ENCODE results near the gene RNASE8.

RNASE8 gene

DNA sequence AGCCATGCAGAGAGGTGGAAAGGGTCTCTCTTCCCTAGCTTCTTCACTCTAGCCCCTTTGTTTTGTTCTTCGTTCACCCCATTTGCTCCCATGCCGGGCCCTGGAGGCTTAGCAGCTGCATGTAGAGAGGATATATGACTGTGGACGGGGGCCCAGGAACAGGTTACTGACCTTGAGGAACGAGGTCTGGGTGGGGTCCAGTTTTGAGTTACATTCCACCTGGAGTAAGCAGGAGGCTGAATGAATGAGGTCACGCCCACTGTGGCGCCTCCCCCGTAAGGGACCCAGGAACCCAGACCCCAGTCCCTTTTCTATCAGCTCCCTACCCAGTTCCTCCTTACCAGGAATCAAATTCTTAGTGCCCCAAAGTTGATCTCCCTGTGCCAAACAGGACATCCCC lies 39.3 kb upstream of the RNASE8 start:
- TF ChIP-seq ZFX (IDR thresholded peaks at IDR 0.05; ENCODE audit: borderline replicate concordance) = no peak
- TF ChIP-seq, protein P1, sequence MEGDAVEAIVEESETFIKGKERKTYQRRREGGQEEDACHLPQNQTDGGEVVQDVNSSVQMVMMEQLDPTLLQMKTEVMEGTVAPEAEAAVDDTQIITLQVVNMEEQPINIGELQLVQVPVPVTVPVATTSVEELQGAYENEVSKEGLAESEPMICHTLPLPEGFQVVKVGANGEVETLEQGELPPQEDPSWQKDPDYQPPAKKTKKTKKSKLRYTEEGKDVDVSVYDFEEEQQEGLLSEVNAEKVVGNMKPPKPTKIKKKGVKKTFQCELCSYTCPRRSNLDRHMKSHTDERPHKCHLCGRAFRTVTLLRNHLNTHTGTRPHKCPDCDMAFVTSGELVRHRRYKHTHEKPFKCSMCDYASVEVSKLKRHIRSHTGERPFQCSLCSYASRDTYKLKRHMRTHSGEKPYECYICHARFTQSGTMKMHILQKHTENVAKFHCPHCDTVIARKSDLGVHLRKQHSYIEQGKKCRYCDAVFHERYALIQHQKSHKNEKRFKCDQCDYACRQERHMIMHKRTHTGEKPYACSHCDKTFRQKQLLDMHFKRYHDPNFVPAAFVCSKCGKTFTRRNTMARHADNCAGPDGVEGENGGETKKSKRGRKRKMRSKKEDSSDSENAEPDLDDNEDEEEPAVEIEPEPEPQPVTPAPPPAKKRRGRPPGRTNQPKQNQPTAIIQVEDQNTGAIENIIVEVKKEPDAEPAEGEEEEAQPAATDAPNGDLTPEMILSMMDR (IDR thresholded peaks at IDR 0.05) = no peak
- H3K27ac ChIP-seq = no peak overlapping the region

DNA sequence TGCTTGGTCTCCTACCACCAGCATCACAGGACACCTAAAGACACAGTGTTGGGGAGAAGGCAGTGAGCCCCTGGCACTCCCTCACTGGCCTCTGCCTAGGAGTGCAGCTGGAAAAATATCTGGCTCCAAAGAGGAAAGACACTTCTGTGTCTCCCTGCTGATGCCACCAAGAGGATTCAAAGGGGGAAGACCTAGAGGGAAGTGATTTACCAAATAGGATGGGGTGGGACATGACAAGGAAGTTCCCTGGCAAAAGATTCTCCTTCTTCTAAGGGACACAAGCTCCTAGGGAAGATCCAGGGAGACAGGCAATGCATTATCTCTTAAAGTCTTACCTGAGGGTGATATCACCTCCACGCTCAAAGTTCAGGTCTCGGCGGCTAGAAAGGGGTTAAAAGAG lies 38.8 kb upstream of the RNASE8 start:
- TF ChIP-seq, protein P1 (IDR thresholded peaks at IDR 0.05) = no peak
- no peak for TF ChIP-seq ZFX (IDR thresholded peaks at IDR 0.05; ENCODE audit: borderline replicate concordance)
- H3K27ac ChIP-seq = no peak overlapping the region

DNA sequence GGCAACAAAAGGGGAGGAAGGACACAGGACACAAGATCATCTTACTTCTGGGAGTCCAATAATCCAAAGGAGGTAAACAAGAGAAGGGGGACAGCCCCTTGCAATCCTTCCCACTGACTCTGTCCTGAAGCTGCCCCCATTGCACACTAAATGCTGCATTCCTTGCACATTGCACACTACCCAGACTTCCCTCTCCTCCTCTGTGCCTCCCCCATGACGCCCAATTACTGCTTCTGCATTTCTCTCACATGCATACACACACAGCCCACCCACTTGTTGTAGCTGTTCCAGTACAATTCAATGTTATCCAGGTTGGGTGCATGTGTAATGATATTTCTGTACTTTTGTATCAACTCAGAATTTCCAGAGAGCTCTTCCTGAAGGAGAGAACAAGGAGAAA lies 38.3 kb upstream of the RNASE8 start:
- H3K27ac ChIP-seq = no peak overlapping the region
- TF ChIP-seq ZFX (IDR thresholded peaks at IDR 0.05; ENCODE audit: borderline replicate concordance) = no peak
- TF ChIP-seq, protein P1 (IDR thresholded peaks at IDR 0.05) = no peak

DNA sequence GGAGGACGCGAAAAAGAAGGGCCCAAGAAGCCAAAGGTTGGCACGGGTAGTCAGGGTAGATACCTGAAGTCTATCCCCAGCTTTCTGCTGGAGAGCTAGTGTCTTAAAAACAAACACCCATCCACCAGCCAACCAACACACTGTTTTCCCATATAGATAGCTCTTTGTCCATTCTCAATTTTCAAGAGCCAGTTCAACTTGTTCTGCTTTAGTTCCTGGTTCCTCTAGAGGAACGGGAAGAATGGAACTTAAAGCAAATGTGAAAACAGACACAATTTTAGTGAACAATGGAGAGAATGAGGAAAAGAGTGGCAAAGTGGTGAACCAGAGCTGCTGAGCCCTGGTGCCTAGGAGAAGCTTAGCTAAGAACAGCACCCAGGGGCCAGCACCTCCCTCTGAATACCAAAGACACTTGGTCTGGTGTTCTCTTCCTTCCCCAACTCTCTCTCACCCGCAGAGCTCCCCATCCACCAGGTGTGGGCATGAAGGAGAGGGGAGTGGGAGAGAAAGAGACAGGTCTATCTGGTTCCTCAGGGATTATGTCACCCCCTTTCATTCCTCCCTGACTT lies 36.6 kb upstream of the RNASE8 start:
- TF ChIP-seq, protein P1 (IDR thresholded peaks at IDR 0.05) = no peak
- no peak for TF ChIP-seq ZFX (IDR thresholded peaks at IDR 0.05; ENCODE audit: borderline replicate concordance)
- H3K27ac ChIP-seq = no peak overlapping the region

DNA sequence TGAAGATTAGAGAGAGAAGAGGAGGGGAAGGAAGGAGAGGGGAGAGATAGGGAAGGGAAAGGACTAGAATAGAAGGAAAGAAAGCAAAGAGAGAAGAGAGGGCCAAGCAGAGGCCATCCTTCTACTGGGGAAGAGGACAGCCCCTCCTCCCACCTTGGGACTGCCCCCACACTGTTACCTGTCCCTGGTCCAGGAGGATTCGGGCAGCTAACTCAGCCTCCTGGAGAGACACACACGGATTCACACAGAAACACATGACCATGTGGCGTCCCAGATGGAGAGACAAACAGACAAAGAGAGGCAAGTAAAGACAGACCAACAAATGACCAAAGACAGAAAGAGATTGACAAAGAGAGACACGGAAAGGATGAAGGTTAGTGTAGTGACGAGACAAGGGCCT lies 34.9 kb upstream of the RNASE8 start:
- TF ChIP-seq ZFX (IDR thresholded peaks at IDR 0.05; ENCODE audit: borderline replicate concordance) = no peak
- TF ChIP-seq, protein P1 (IDR thresholded peaks at IDR 0.05) = no peak
- no peak overlapping the region for H3K27ac ChIP-seq

DNA sequence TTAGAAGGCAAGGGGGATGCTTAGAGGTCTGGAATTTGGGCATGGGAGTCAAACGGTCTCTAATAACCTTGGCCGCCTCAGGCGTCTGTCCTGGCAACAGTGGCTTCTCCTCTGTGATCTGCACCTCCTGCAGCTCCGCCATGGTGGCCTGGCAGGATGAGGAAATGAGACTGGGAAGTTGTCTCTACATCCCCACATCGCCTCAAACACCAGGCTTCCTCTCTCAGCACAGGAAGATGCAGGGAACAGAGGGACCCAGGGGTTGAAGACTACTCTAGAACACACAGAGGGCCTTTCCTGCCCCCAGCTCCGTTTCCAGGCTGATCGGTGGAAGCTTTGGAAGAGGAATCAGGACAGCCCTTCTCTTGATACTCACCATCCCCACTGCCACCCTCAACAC lies 34.4 kb upstream of the RNASE8 start:
- no peak overlapping the region for H3K27ac ChIP-seq
- TF ChIP-seq, protein P1 (IDR thresholded peaks at IDR 0.05) = no peak
- no peak for TF ChIP-seq ZFX (IDR thresholded peaks at IDR 0.05; ENCODE audit: borderline replicate concordance)

DNA sequence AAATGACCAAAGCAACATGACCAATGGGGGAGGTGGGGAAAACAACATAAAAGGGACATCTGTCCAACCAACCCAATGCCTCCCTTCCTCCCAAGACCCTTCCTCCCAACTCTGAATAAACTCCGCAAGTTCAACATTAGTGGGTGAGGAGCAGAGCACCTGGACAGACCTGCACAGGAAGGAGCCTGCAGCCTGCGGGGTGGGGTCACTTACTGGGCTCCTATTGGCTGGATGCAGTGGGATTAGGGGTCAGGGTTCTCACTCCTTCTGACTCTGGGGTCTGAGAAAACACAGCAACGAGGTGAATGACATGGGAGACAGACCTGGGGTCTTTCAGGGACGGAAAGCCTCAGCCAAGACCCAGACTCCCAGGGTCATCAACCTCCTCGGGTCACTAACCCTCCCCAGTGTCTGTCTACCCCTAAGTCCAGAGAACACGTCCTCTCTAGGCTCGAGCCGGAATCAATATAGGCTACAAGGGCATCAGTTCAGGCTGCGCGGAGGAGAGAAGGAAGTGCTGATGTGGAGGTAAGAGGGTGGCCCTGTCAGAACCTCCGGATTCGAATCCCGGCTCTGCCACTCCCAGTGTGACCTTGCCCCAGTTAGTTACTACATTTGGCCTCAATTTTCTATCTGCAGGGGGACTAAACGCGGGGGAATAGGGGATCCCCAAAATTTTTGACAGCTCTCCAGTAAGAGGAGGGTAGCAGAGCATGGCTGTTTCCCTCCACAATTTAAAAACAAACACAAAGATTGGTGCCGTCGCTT lies 33.6 kb upstream of the RNASE8 start:
- H3K27ac ChIP-seq = 0 out of 2 replicates have a peak overlapping the region, but pooled peaks have one; percentile 34
- TF ChIP-seq, protein P1 (IDR thresholded peaks at IDR 0.05) = no peak
- no peak for TF ChIP-seq ZFX (IDR thresholded peaks at IDR 0.05; ENCODE audit: borderline replicate concordance)
